Mucosa of gallbladder (tissue), 1 donor: ENCODE measurements around the gene ARHGAP45. TPM values are rescaled to one million over a fixed set of nuclear protein-coding genes. Genes with fewer than 3 reads are reported as not detected.

Source experiments
- DNase-seq: peaks from one replicate; pipeline ENCODE4 v3.0.0-alpha.2; 2020; ENCODE audit warnings: low spot score
- total RNA-seq: library from RNA; stranded (reverse); gene quantifications from one replicate; pipeline ENCODE4 v1.2.1, GENCODE V29; 2021
- donor health status: DM: no; HTN: no; CAD: no.

ARHGAP45 gene
- total RNA-seq, 1 donor from 2014 or later: 42.4 TPM

- no peak for DNase-seq
Measured at GRCh38 chr19:1055028-1055425, 11.9 kb upstream of the ARHGAP45 start.

GRCh38 chr19:1055886-1056620 lies 10.9 kb upstream of the ARHGAP45 start:
- DNase-seq: no peak

GRCh38 chr19:1057176-1057855 lies 9.7 kb upstream of the ARHGAP45 start:
- DNase-seq: no peak

- DNase-seq: no peak
Measured at GRCh38 chr19:1058112-1058511, 8.9 kb upstream of the ARHGAP45 start.

- no peak for DNase-seq
Measured at GRCh38 chr19:1060689-1061088, 6.3 kb upstream of the ARHGAP45 start.

- DNase-seq: no peak
Measured at GRCh38 chr19:1061987-1062386, 5.0 kb upstream of the ARHGAP45 start.

GRCh38 chr19:1062387-1063029 lies 4.5 kb upstream of the ARHGAP45 start:
- no peak for DNase-seq

- DNase-seq: no peak
Measured at GRCh38 chr19:1063030-1063908, 3.7 kb upstream of the ARHGAP45 start.

- no peak for DNase-seq
Measured at GRCh38 chr19:1063909-1064660, 2.9 kb upstream of the ARHGAP45 start.

- DNase-seq: peak; percentile 62
Measured at GRCh38 chr19:1064661-1065605, 2.0 kb upstream of the ARHGAP45 start.

- DNase-seq: no peak
Measured at GRCh38 chr19:1065606-1066109, 1.3 kb upstream of the ARHGAP45 start.

GRCh38 chr19:1066251-1066747 lies 668 bp upstream of the ARHGAP45 start:
- no peak for DNase-seq

GRCh38 chr19:1067341-1067957 lies 482 bp downstream of the ARHGAP45 start:
- DNase-seq: no peak

GRCh38 chr19:1068009-1069001 lies 1.3 kb downstream of the ARHGAP45 start:
- no peak for DNase-seq

- peak; percentile 72 for DNase-seq
Measured at GRCh38 chr19:1069009-1069779, 2.2 kb downstream of the ARHGAP45 start.

GRCh38 chr19:1070576-1070930 lies 3.6 kb downstream of the ARHGAP45 start:
- DNase-seq: no peak
